ENCODE measurements around the gene QKI. TPM values are rescaled to one million over a fixed set of nuclear protein-coding genes. Genes with fewer than 3 reads are reported as not detected.
A peak's percentile ranks its signal among the peaks of the same experiment; 100 is the strongest.

QKI gene
- total and polyA plus RNA-seq, 2 donors (not counting 3 experiments of a cell fraction or from before 2014, with no cell fraction given) = 178 to 232 TPM

GRCh38 chr6:163580311-163581030, 166.0 kb downstream of the QKI start:
- CTCF ChIA-PET = interaction anchor here (1.5 kb wide), 1 partner anchor 169 kb away, joined by 3 read pairs; no protein-coding TSS in a partner anchor
- Histone ChIP-seq H3K4me3 (replicated peaks in 1 of 3; ENCODE audit: insufficient read depth in 1 of 3, low read depth in 1 of 3, low read length in 3 of 3) (no peak overlapping the region), H3K9me1 (replicated peaks; ENCODE audit: control insufficient read depth, extremely low read depth, insufficient read depth, low read length) (no peaks in the 10 kb centered on the region), H3K9me3 (replicated peaks; ENCODE audit: control insufficient read depth, insufficient read depth, low read length) (no peaks in the 10 kb centered on the region), H3K27me3 (ENCODE audit: control insufficient read depth in 2 of 2, insufficient read depth in 2 of 2, low read length in 2 of 2) (no peaks in the 10 kb centered on the region), H3K27ac (ENCODE audit: insufficient read depth, low read depth, low read length) (no peak overlapping the region), H3K4me1 (ENCODE audit: control insufficient read depth, extremely low read depth, insufficient read depth, low read length) (peaks cover under 1% of the 10 kb centered on the region), H3K79me2 (ENCODE audit: control insufficient read depth, insufficient read depth, low read length) (no peaks in the 10 kb centered on the region), H3K9ac (replicated peaks; ENCODE audit: extremely low read depth, insufficient read depth, low read length) (no peak overlapping the region), H3K36me3 (ENCODE audit: control insufficient read depth in 2 of 2, extremely low read depth in 1 of 2, insufficient read depth in 2 of 2, low read length in 2 of 2) (no peaks in the 10 kb centered on the region), H3K4me2 (ENCODE audit: insufficient read depth, low read length) (no peak overlapping the region), H4K20me1 (replicated peaks; ENCODE audit: control insufficient read depth, extremely low read depth, insufficient read depth, low read length) (no peaks in the 10 kb centered on the region), H2AFZ (ENCODE audit: low read depth, low read length) (no peak overlapping the region)
- no peak for DNase-seq (ENCODE audit: low read depth, low spot score)
- intact Hi-C loops (cut with micrococcal nuclease) (loop anchor here (10.0 kb wide), 2 partner anchors 396 to 1344 kb away; no protein-coding TSS in a partner anchor), dilution Hi-C loops (cut with MboI; ENCODE audit: extremely low pct_ligation_motif_present, low sequenced_read_pairs) (no loop called here)
- TF ChIP-seq POLR2A (IDR thresholded peaks at IDR 0.05; ENCODE audit: low read depth, low read length) (no peak), JUN (IDR thresholded peaks at IDR 0.05; ENCODE audit: borderline replicate concordance, insufficient read depth, insufficient read length, low read depth) (no peak), MAX (IDR thresholded peaks at IDR 0.05; ENCODE audit: insufficient read depth, insufficient read length) (no peak), MYC (IDR thresholded peaks at IDR 0.05; ENCODE audit: low read depth, low read length) (no peak), POLR2AphosphoS5 (IDR thresholded peaks at IDR 0.05; ENCODE audit: insufficient read depth, low read depth, low read length) (no peak), EZH2 (IDR thresholded peaks at IDR 0.05; ENCODE audit: borderline replicate concordance, low read depth, low read length, severe bottlenecking) (no peak), CTCF (IDR thresholded peaks at IDR 0.05; ENCODE audit: extremely low read depth in 1 of 2, insufficient read depth in 1 of 2, low read depth in 1 of 2, low read length in 2 of 2) (no peak), GATA2 (IDR thresholded peaks at IDR 0.05; ENCODE audit: insufficient read depth, insufficient read length, low read depth, low read length) (no peak), FOS (IDR thresholded peaks at IDR 0.05; ENCODE audit: borderline replicate concordance, insufficient read depth, low read length) (no peak)
- POLR2A ChIA-PET = no interaction called here
- no peak for FAIRE-seq
- BruUV-seq (replicated peaks) = TSS peak; percentile 0

Data from endothelial cell of umbilical vein (primary cell).